ENCODE data around the gene NUBP1. TPM values are rescaled to one million over a fixed set of nuclear protein-coding genes. Genes with fewer than 3 reads are reported as not detected.
A peak's percentile ranks its signal among the peaks of the same experiment; 100 is the strongest.

NUBP1 gene
- total RNA-seq, 1 donor from 2014 or later: 28.1 TPM

GRCh38 chr16:10761373-10761772, 17.7 kb downstream of the NUBP1 start:
- Mint-ChIP-seq H3K4me3 (ENCODE audit: low read depth) (no peak overlapping the region), H3K27ac (no peak overlapping the region), H3K4me1 (ENCODE audit: low read depth) (no peaks in the 10 kb centered on the region), H3K36me3 (ENCODE audit: insufficient read depth) (peaks cover 35% of the 10 kb centered on the region), H3K9me3 (ENCODE audit: low read depth) (no peaks in the 10 kb centered on the region), H3K27me3 (no peaks in the 10 kb centered on the region)
- TF ChIP-seq CTCF (IDR thresholded peaks at IDR 0.05; ENCODE audit: unreplicated experiment): no peak
- no peak for DNase-seq (ENCODE audit: low spot score, unreplicated experiment)

- H3K27ac Mint-ChIP-seq: no peak overlapping the region
- no peaks in the 10 kb centered on the region for H3K9me3 Mint-ChIP-seq (ENCODE audit: low read depth)
- no peak overlapping the region for H3K4me3 Mint-ChIP-seq (ENCODE audit: low read depth)
- no peaks in the 10 kb centered on the region for H3K27me3 Mint-ChIP-seq
- DNase-seq (ENCODE audit: low spot score, unreplicated experiment): no peak
- H3K36me3 Mint-ChIP-seq (ENCODE audit: insufficient read depth): peaks cover 35% of the 10 kb centered on the region
- no peak for TF ChIP-seq CTCF (IDR thresholded peaks at IDR 0.05; ENCODE audit: unreplicated experiment)
- H3K4me1 Mint-ChIP-seq (ENCODE audit: low read depth): no peaks in the 10 kb centered on the region
These were observed 18.8 kb downstream of the NUBP1 start for GRCh38 chr16:10762336-10763016.

GRCh38 chr16:10763456-10763855, 19.8 kb downstream of the NUBP1 start:
- no peak for TF ChIP-seq CTCF (IDR thresholded peaks at IDR 0.05; ENCODE audit: unreplicated experiment)
- H3K36me3 Mint-ChIP-seq (ENCODE audit: insufficient read depth): peaks cover 32% of the 10 kb centered on the region
- H3K9me3 Mint-ChIP-seq (ENCODE audit: low read depth): no peaks in the 10 kb centered on the region
- no peaks in the 10 kb centered on the region for H3K4me1 Mint-ChIP-seq (ENCODE audit: low read depth)
- H3K4me3 Mint-ChIP-seq (ENCODE audit: low read depth): no peak overlapping the region
- H3K27me3 Mint-ChIP-seq: no peaks in the 10 kb centered on the region
- no peak overlapping the region for H3K27ac Mint-ChIP-seq
- no peak for DNase-seq (ENCODE audit: low spot score, unreplicated experiment)

- no peak for TF ChIP-seq CTCF (IDR thresholded peaks at IDR 0.05; ENCODE audit: unreplicated experiment)
- Mint-ChIP-seq H3K4me1 (ENCODE audit: low read depth) (no peaks in the 10 kb centered on the region), H3K27ac (peak overlapping the region; percentile 42), H3K4me3 (ENCODE audit: low read depth) (no peak overlapping the region), H3K27me3 (no peaks in the 10 kb centered on the region), H3K9me3 (ENCODE audit: low read depth) (no peaks in the 10 kb centered on the region), H3K36me3 (ENCODE audit: insufficient read depth) (peaks cover 29% of the 10 kb centered on the region)
- no peak for DNase-seq (ENCODE audit: low spot score, unreplicated experiment)
These were observed 22.1 kb downstream of the NUBP1 start for GRCh38 chr16:10765772-10766171.

- Mint-ChIP-seq H3K27ac (no peak overlapping the region), H3K4me3 (ENCODE audit: low read depth) (no peak overlapping the region), H3K36me3 (ENCODE audit: insufficient read depth) (peaks cover 26% of the 10 kb centered on the region), H3K9me3 (ENCODE audit: low read depth) (no peaks in the 10 kb centered on the region), H3K27me3 (no peaks in the 10 kb centered on the region), H3K4me1 (ENCODE audit: low read depth) (no peaks in the 10 kb centered on the region)
- no peak for DNase-seq (ENCODE audit: low spot score, unreplicated experiment)
- no peak for TF ChIP-seq CTCF (IDR thresholded peaks at IDR 0.05; ENCODE audit: unreplicated experiment)
These were observed 23.5 kb downstream of the NUBP1 start for GRCh38 chr16:10767127-10767526.

Data from progenitor cell of endocrine pancreas (in vitro differentiated cells).